Endodermal cell (in vitro differentiated cells): ENCODE data around the gene PTPN11. TPM values are rescaled to one million over a fixed set of nuclear protein-coding genes. Genes with fewer than 3 reads are reported as not detected.

Source experiments
- DNase-seq: peaks from one replicate; pipeline ENCODE4 v3.0.0-alpha.2; 2017
- H3K27ac ChIP-seq: 2 replicates; pipeline ENCODE4 v1.5.1; 2013; ENCODE audit warnings: mild to moderate bottlenecking, low read depth, low read length, moderate library complexity
- H3K27me3 ChIP-seq: 2 replicates; pipeline ENCODE4 v1.6.1; 2013; ENCODE audit warnings: mild to moderate bottlenecking, low read length, moderate library complexity; ENCODE audit not compliant: insufficient read depth, control insufficient read depth, poor library complexity, severe bottlenecking
- H3K36me3 ChIP-seq: 2 replicates; pipeline ENCODE4 v1.7.0; 2013; ENCODE audit warnings: mild to moderate bottlenecking, low read length, moderate library complexity; ENCODE audit not compliant: control insufficient read depth, insufficient read depth
- H3K4me1 ChIP-seq: one replicate; pipeline ENCODE4 v1.7.0; 2013; ENCODE audit warnings: low read length; ENCODE audit not compliant: control insufficient read depth, insufficient read depth
- H3K4me3 ChIP-seq: 2 replicates; pipeline ENCODE4 v1.5.1; 2013; ENCODE audit warnings: mild to moderate bottlenecking, low read length, moderate library complexity
- H3K9ac ChIP-seq: 2 replicates; pipeline ENCODE4 v1.6.1; 2013; ENCODE audit warnings: mild to moderate bottlenecking, low read length, moderate library complexity; ENCODE audit not compliant: poor library complexity, severe bottlenecking; ENCODE audit errors: extremely low read depth
- H3K9me3 ChIP-seq: 2 replicates; pipeline ENCODE4 v1.6.1; 2013; ENCODE audit warnings: mild to moderate bottlenecking, low read length, moderate library complexity; ENCODE audit not compliant: control insufficient read depth
- H3K27ac Mint-ChIP-seq: 2 replicates; pipeline ENCODE4 v1.8.0; 2020; ENCODE audit warnings: mixed read lengths
- H3K27me3 Mint-ChIP-seq: 2 replicates; pipeline ENCODE4 v1.8.0; 2021; ENCODE audit warnings: mild to moderate bottlenecking, mixed read lengths; ENCODE audit not compliant: insufficient read depth
- H3K36me3 Mint-ChIP-seq: 2 replicates; pipeline ENCODE4 v1.8.0; 2020; ENCODE audit warnings: low read depth, mixed read lengths
- H3K4me1 Mint-ChIP-seq: 2 replicates; pipeline ENCODE4 v1.8.0; 2020; ENCODE audit warnings: mixed read lengths
- H3K4me3 Mint-ChIP-seq: 2 replicates; pipeline ENCODE4 v1.8.0; 2020; ENCODE audit warnings: mild to moderate bottlenecking, moderate library complexity, mixed read lengths
- H3K9me3 Mint-ChIP-seq: 2 replicates; pipeline ENCODE4 v1.8.0; 2020; ENCODE audit warnings: mild to moderate bottlenecking, mixed read lengths
- WGBS, 2 experiments: methylation state at CpG; one replicate each; pipeline versions ENCODE4 v1.1.5 to v1.1.7; 2013; ENCODE audit warnings: missing lambda C conversion rate in 2 of 2, mixed read lengths in 1 of 2; ENCODE audit not compliant: insufficient coverage in 1 of 2, insufficient read length in 1 of 2; 5-methylcytosine and 5-hydroxymethylcytosine counted together
- total RNA-seq, 2 donors: library from RNA; stranded (reverse); fragmentation: NEBNext Ultra II Directional in 1 of 2; extraction: Animal tissue kit (Norgen Biotek cat#: 25700) in 1 of 2; gene quantifications; 2 replicates in 1 of 2; 3 replicates in 1 of 2; pipeline ENCODE4 v1.2.1, GENCODE V29; 2021
- TF ChIP-seq, protein P1 (sequence below): fragments of 200-600 bp; sonication (generic); conservative IDR thresholded peaks from 2 replicates; pipeline ENCODE4 v1.5.0; 2021; ENCODE audit warnings: antibody characterized with exemption, mild to moderate bottlenecking

The PTPN11 gene
- total RNA-seq, 2 donors from 2014 or later, result 98.2 to 106 TPM

DNA sequence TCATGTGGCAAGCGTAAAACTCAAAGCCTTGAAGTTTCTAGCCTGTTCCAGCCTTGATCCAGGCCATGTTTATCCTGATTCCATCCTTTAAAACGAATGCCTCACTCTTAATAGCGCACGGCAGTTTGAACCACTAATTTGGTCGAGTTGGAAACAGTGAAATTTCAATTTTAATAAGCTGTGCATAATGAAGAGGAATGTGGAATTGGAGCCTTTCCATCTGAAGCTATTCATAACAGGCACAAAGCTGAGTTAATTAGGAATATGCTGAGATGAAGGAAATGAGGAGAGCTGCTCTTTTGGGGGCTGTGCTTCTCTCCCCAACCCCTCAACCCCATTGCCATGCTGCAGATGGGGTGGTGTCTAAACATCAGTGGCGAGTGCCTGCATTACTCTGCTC, 70.7 kb downstream of the PTPN11 start:
- Mint-ChIP-seq H3K9me3 (no peaks in the 10 kb centered on the region), H3K36me3 (peaks cover 84% of the 10 kb centered on the region), H3K4me3 (no peak overlapping the region), H3K4me1 (no peaks in the 10 kb centered on the region), H3K27ac (no peak overlapping the region), H3K27me3 (no peaks in the 10 kb centered on the region)
- no peak overlapping the region for H3K4me3 ChIP-seq
- no peak overlapping the region for H3K9ac ChIP-seq
- H3K4me1 ChIP-seq, result no peaks in the 10 kb centered on the region
- no peaks in the 10 kb centered on the region for H3K27me3 ChIP-seq
- H3K36me3 ChIP-seq, result peaks cover 75% of the 10 kb centered on the region
- 92 to 95% methylated on average over 5 to 6 of the region's 6 CpGs for WGBS, 2 experiments
- no peaks in the 10 kb centered on the region for H3K9me3 ChIP-seq
- no peak overlapping the region for H3K27ac ChIP-seq
- DNase-seq, result no peak
- TF ChIP-seq, protein P1, sequence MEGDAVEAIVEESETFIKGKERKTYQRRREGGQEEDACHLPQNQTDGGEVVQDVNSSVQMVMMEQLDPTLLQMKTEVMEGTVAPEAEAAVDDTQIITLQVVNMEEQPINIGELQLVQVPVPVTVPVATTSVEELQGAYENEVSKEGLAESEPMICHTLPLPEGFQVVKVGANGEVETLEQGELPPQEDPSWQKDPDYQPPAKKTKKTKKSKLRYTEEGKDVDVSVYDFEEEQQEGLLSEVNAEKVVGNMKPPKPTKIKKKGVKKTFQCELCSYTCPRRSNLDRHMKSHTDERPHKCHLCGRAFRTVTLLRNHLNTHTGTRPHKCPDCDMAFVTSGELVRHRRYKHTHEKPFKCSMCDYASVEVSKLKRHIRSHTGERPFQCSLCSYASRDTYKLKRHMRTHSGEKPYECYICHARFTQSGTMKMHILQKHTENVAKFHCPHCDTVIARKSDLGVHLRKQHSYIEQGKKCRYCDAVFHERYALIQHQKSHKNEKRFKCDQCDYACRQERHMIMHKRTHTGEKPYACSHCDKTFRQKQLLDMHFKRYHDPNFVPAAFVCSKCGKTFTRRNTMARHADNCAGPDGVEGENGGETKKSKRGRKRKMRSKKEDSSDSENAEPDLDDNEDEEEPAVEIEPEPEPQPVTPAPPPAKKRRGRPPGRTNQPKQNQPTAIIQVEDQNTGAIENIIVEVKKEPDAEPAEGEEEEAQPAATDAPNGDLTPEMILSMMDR, result no peak

DNA sequence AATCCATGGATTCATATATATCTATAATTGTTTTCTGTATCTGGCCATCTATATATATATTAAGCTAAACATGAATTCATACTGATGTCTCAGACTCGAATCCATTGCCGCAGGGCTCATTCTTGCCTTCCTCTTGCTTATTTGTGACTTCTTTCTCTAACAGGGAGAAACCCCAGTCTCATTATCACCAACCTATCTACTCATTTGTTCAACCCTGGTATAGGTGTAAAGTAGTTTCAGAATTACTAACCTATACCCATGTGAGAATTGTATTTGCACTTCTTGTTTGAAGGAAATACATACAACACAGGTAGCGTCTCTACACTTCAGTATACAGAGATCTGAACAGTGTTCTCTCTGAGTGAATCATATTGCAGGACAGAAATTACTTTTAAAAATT, 77.7 kb downstream of the PTPN11 start:
- 93 to 98% methylated on average over 3 of the region's 3 CpGs for WGBS, 2 experiments
- no peaks in the 10 kb centered on the region for H3K4me1 ChIP-seq
- Mint-ChIP-seq H3K36me3 (peaks cover 68% of the 10 kb centered on the region), H3K27ac (no peak overlapping the region), H3K4me1 (no peaks in the 10 kb centered on the region), H3K27me3 (no peaks in the 10 kb centered on the region), H3K4me3 (no peak overlapping the region), H3K9me3 (no peaks in the 10 kb centered on the region)
- H3K36me3 ChIP-seq, result peaks cover 59% of the 10 kb centered on the region
- no peaks in the 10 kb centered on the region for H3K9me3 ChIP-seq
- no peak overlapping the region for H3K9ac ChIP-seq
- H3K27ac ChIP-seq, result no peak overlapping the region
- TF ChIP-seq, protein P1, result no peak
- no peak overlapping the region for H3K4me3 ChIP-seq
- DNase-seq, result no peak
- no peaks in the 10 kb centered on the region for H3K27me3 ChIP-seq

DNA sequence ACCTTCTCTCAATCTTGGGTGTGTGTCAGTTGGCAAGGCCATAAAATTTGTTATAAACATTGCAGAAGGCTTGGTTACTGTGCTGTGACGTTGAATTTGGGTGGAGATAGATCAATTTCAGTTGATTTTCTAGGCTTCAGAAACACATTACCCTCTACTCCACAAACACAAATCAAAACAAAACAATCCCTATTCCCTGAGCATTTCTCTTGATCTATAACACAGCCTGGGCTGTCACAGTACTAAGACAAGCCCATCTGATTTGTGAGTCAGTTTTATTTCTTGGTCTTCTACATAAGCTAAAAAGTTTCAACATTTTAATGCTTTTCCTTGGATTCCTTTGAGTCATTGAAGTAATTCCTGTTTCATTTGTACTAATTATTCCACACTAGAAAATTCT, 79.8 kb downstream of the PTPN11 start:
- Mint-ChIP-seq H3K4me3 (no peak overlapping the region), H3K27me3 (no peaks in the 10 kb centered on the region), H3K4me1 (no peaks in the 10 kb centered on the region), H3K27ac (no peak overlapping the region), H3K9me3 (no peaks in the 10 kb centered on the region), H3K36me3 (peaks cover 64% of the 10 kb centered on the region)
- TF ChIP-seq, protein P1, result no peak
- Histone ChIP-seq H3K36me3 (peaks cover 54% of the 10 kb centered on the region), H3K9me3 (no peaks in the 10 kb centered on the region), H3K27me3 (no peaks in the 10 kb centered on the region), H3K4me1 (no peaks in the 10 kb centered on the region), H3K9ac (no peak overlapping the region), H3K4me3 (no peak overlapping the region), H3K27ac (no peak overlapping the region)
- DNase-seq, result no peak
- WGBS, 2 experiments, result 100% methylated on average over 1 of the region's 1 CpG
